ENCODE results near the gene PTGDR2.

Gene PTGDR2

GRCh38 chr11:60880643-60881282 is 25.0 kb upstream of the PTGDR2 start:
- no peak for DNase-seq
- TF ChIP-seq GATA1 (IDR thresholded peaks at IDR 0.05; ENCODE audit: low read depth, low read length) (no peak), POLR2A (IDR thresholded peaks at IDR 0.05; ENCODE audit: low read length) (no peak)

- DNase-seq, result no peak
- TF ChIP-seq POLR2A (IDR thresholded peaks at IDR 0.05; ENCODE audit: low read length) (no peak), GATA1 (IDR thresholded peaks at IDR 0.05; ENCODE audit: low read depth, low read length) (no peak)
These were observed 24.3 kb upstream of the PTGDR2 start for GRCh38 chr11:60879971-60880588.

- TF ChIP-seq POLR2A (IDR thresholded peaks at IDR 0.05; ENCODE audit: low read length) (no peak), GATA1 (IDR thresholded peaks at IDR 0.05; ENCODE audit: low read depth, low read length) (no peak)
These were observed 23.4 kb upstream of the PTGDR2 start for GRCh38 chr11:60879104-60879503.

GRCh38 chr11:60878245-60879101 is 22.7 kb upstream of the PTGDR2 start:
- TF ChIP-seq GATA1 (IDR thresholded peaks at IDR 0.05; ENCODE audit: low read depth, low read length) (no peak), POLR2A (IDR thresholded peaks at IDR 0.05; ENCODE audit: low read length) (no peak)
- no peak for DNase-seq

More at GRCh38 chr11:60879104-60879503, 23.4 kb upstream of the PTGDR2 start:
- no peak for DNase-seq

GRCh38 chr11:60876168-60876485 is 20.4 kb upstream of the PTGDR2 start:
- TF ChIP-seq POLR2A (IDR thresholded peaks at IDR 0.05; ENCODE audit: low read length), result no peak
- TF ChIP-seq GATA1 (IDR thresholded peaks at IDR 0.05; ENCODE audit: low read depth, low read length), result no peak
- DNase-seq, result no peak

- TF ChIP-seq GATA1 (IDR thresholded peaks at IDR 0.05; ENCODE audit: low read depth, low read length), result no peak
- no peak for TF ChIP-seq POLR2A (IDR thresholded peaks at IDR 0.05; ENCODE audit: low read length)
- no peak for DNase-seq
These were observed 19.8 kb upstream of the PTGDR2 start for GRCh38 chr11:60875366-60876167.

GRCh38 chr11:60874421-60875365 is 18.9 kb upstream of the PTGDR2 start:
- no peak for DNase-seq
- no peak for TF ChIP-seq POLR2A (IDR thresholded peaks at IDR 0.05; ENCODE audit: low read length)
- no peak for TF ChIP-seq GATA1 (IDR thresholded peaks at IDR 0.05; ENCODE audit: low read depth, low read length)

- no peak for DNase-seq
- no peak for TF ChIP-seq POLR2A (IDR thresholded peaks at IDR 0.05; ENCODE audit: low read length)
- no peak for TF ChIP-seq GATA1 (IDR thresholded peaks at IDR 0.05; ENCODE audit: low read depth, low read length)
These were observed 17.8 kb upstream of the PTGDR2 start for GRCh38 chr11:60873533-60873932.

- no peak for DNase-seq
- TF ChIP-seq GATA1 (IDR thresholded peaks at IDR 0.05; ENCODE audit: low read depth, low read length) (no peak), POLR2A (IDR thresholded peaks at IDR 0.05; ENCODE audit: low read length) (no peak)
These were observed 17.3 kb upstream of the PTGDR2 start for GRCh38 chr11:60872961-60873524.

- DNase-seq, result no peak
- TF ChIP-seq POLR2A (IDR thresholded peaks at IDR 0.05; ENCODE audit: low read length), result no peak
- TF ChIP-seq GATA1 (IDR thresholded peaks at IDR 0.05; ENCODE audit: low read depth, low read length), result no peak
These were observed 16.6 kb upstream of the PTGDR2 start for GRCh38 chr11:60872124-60872960.

- DNase-seq, result no peak
- no peak for TF ChIP-seq GATA1 (IDR thresholded peaks at IDR 0.05; ENCODE audit: low read depth, low read length)
- no peak for TF ChIP-seq POLR2A (IDR thresholded peaks at IDR 0.05; ENCODE audit: low read length)
These were observed 15.8 kb upstream of the PTGDR2 start for GRCh38 chr11:60871378-60872061.
